Hematopoietic multipotent progenitor cell treated with erythropoietin and hydrocortisone succinate and interleukin-3 and kit ligand, for 15 days (in vitro differentiated cells): ENCODE results near the gene PCED1B.
"Not testable (repeated sequence)": the region's sequence is repeated elsewhere in the genome, so short reads cannot be mapped to it uniquely, and the experiment has no call there.

Experiments used
- DNase-seq: peaks from one replicate; pipeline ENCODE4 v3.0.0-alpha.2; 2015; ENCODE audit warnings: low spot score

Gene PCED1B

GRCh38 chr12:47206450-47207339 lies 127.3 kb downstream of the PCED1B start:
- DNase-seq = peak; percentile 48

GRCh38 chr12:47207340-47207717 lies 127.9 kb downstream of the PCED1B start:
- peak; percentile 95 for DNase-seq

GRCh38 chr12:47207829-47208248 lies 128.4 kb downstream of the PCED1B start:
- no peak for DNase-seq

- no peak for DNase-seq
Observed at GRCh38 chr12:47209014-47209413, 129.6 kb downstream of the PCED1B start.

- no peak for DNase-seq
Observed at GRCh38 chr12:47210776-47211175, 131.4 kb downstream of the PCED1B start.

- no peak for DNase-seq
Observed at GRCh38 chr12:47212701-47213039, 133.2 kb downstream of the PCED1B start.

GRCh38 chr12:47213396-47213795 lies 134.0 kb downstream of the PCED1B start:
- DNase-seq = no peak

GRCh38 chr12:47214001-47214619 lies 134.7 kb downstream of the PCED1B start:
- DNase-seq = no peak

GRCh38 chr12:47214771-47215170 lies 135.3 kb downstream of the PCED1B start:
- DNase-seq = no peak

GRCh38 chr12:47216150-47216677 lies 136.8 kb downstream of the PCED1B start:
- DNase-seq = peak; percentile 55

- not testable (repeated sequence) for DNase-seq
Observed at GRCh38 chr12:47217595-47217869, 138.1 kb downstream of the PCED1B start.

GRCh38 chr12:47218191-47218654 lies 138.8 kb downstream of the PCED1B start:
- no peak for DNase-seq

GRCh38 chr12:47219243-47219642 lies 139.8 kb downstream of the PCED1B start:
- DNase-seq = no peak

- no peak for DNase-seq
Observed at GRCh38 chr12:47221256-47222023, 142.0 kb downstream of the PCED1B start.

GRCh38 chr12:47222520-47223030 lies 143.2 kb downstream of the PCED1B start:
- no peak for DNase-seq

GRCh38 chr12:47223031-47223847 lies 143.8 kb downstream of the PCED1B start:
- no peak for DNase-seq

- DNase-seq = no peak
Observed at GRCh38 chr12:47223848-47224213, 144.4 kb downstream of the PCED1B start.

- DNase-seq = no peak
Observed at GRCh38 chr12:47224563-47225133, 145.2 kb downstream of the PCED1B start.

- DNase-seq = no peak
Observed at GRCh38 chr12:47225356-47225755, 145.9 kb downstream of the PCED1B start.

GRCh38 chr12:47226199-47226598 lies 146.8 kb downstream of the PCED1B start:
- DNase-seq = no peak

- DNase-seq = no peak
Observed at GRCh38 chr12:47228802-47229201, 149.4 kb downstream of the PCED1B start.
